HepG2 (cell line): ENCODE results near the gene SLC2A5. TPM values are rescaled to one million over a fixed set of nuclear protein-coding genes. Genes with fewer than 3 reads are reported as not detected.

ENCODE experiments used
- ATAC-seq: fragments of 200-7000 bp; cut with Tn5 transposase; 3 replicates; pipeline ENCODE4 v1.9.1; 2020; ENCODE audit warnings: mild to moderate bottlenecking, moderate library complexity
- BruUV-seq: library from RNA; stranded (reverse); fragments of 400-500 nt; replicated peaks from 2 replicates; lab custom pipeline; 2021; lab: Mats Ljungman, UMichigan
- CTCF ChIA-PET: fragments of 300-600 bp; formaldehyde crosslinking; extraction: SDS; loops from one replicate; lab custom pipeline; 2021; ENCODE audit warnings: low total read pairs, inconsistent platforms, low intra/inter-chr PET ratio; lab: Yijun Ruan, JAX
- POLR2A ChIA-PET: fragments of 350-600 bp; sonication (Branson Sonifier 250); formaldehyde crosslinking; loops from one replicate; lab custom pipeline; 2020; ENCODE audit warnings: antibody characterized with exemption, inconsistent platforms; lab: Yijun Ruan, JAX
- DNase-seq: peaks from one replicate; pipeline ENCODE4 v3.0.0-alpha.2; 2015; ENCODE audit warnings: low spot score
- FAIRE-seq: peaks from 3 replicates; lab custom pipeline; 2011; peaks lifted over from hg19 to GRCh38; lab: Jason Lieb, UNC
- H2AFZ ChIP-seq: one replicate; pipeline ENCODE4 v1.6.1; 2011; ENCODE audit warnings: low read length, inconsistent platforms
- H3K27ac ChIP-seq: fragments of 300-600 bp; 3 replicates; pipeline ENCODE4 v1.8.0; 2011; ENCODE audit warnings: mixed run types, mild to moderate bottlenecking, mixed read lengths, low read length, inconsistent platforms; ENCODE audit not compliant: insufficient read depth; ENCODE audit errors: extremely low read length
- H3K27me3 ChIP-seq, 2 experiments: fragments of 200-600 bp in 1 of 2; 2 replicates in 1 of 2; 3 replicates in 1 of 2; pipeline versions ENCODE4 v1.6.0 to v1.8.0; 2011; ENCODE audit warnings: low read length in 2 of 2, mild to moderate bottlenecking in 2 of 2, moderate library complexity in 2 of 2, inconsistent platforms in 1 of 2; ENCODE audit not compliant: insufficient read depth in 2 of 2, control insufficient read depth in 1 of 2
- H3K36me3 ChIP-seq, 2 experiments: fragments of 200-600 bp in 1 of 2; replicated peaks in 1 of 2; 2 replicates in 1 of 2; 3 replicates in 1 of 2; pipeline versions ENCODE4 v1.5.1 to v1.8.0; 2011; ENCODE audit warnings: low read length in 2 of 2, inconsistent platforms in 1 of 2; ENCODE audit not compliant: insufficient read depth in 2 of 2, control insufficient read depth in 1 of 2
- H3K4me1 ChIP-seq: 2 replicates; pipeline ENCODE4 v1.5.1; 2012; ENCODE audit warnings: low read length, inconsistent platforms; ENCODE audit not compliant: insufficient read depth
- H3K4me2 ChIP-seq: 2 replicates; pipeline ENCODE4 v1.6.0; 2011; ENCODE audit warnings: low read depth, low read length, inconsistent platforms
- H3K4me3 ChIP-seq, 3 experiments: fragments of 200-600 bp in 1 of 3; sonication (generic), shearing (Covaris generic) in 1 of 3; replicated peaks in 1 of 3; 2 replicates each; pipeline ENCODE4 v1.5.1; 2011 to 2016; ENCODE audit warnings: low read length in 3 of 3, inconsistent platforms in 2 of 3, low read depth in 2 of 3, mild to moderate bottlenecking in 2 of 3, control low read depth in 1 of 3, mixed read lengths in 1 of 3; ENCODE audit not compliant: insufficient read depth in 1 of 3
- H3K79me2 ChIP-seq: one replicate; pipeline ENCODE4 v1.6.1; 2011; ENCODE audit warnings: low read length, inconsistent platforms; ENCODE audit not compliant: insufficient read depth
- H3K9ac ChIP-seq: 2 replicates; pipeline ENCODE4 v1.6.0; 2011; ENCODE audit warnings: mild to moderate bottlenecking, low read depth, low read length, inconsistent platforms; ENCODE audit not compliant: insufficient read depth
- H3K9me3 ChIP-seq: 2 replicates; pipeline ENCODE4 v1.5.1; 2012; ENCODE audit warnings: mild to moderate bottlenecking, low read length
- H4K20me1 ChIP-seq: 2 replicates; pipeline ENCODE4 v1.6.0; 2011; ENCODE audit warnings: inconsistent platforms, mild to moderate bottlenecking, low read length, moderate library complexity; ENCODE audit not compliant: insufficient read depth
- WGBS: methylation state at CpG from one replicate; pipeline ENCODE4 v1.1.6; 2017; ENCODE audit warnings: low lambda C conversion rate; 5-methylcytosine and 5-hydroxymethylcytosine counted together
- in situ Hi-C: cut with HindIII; loops from 2 replicates; pipeline ENCODE4 v1.10.0; 2017; ENCODE audit warnings: low pct_unique_long_range_greater_than_20kb; ENCODE audit not compliant: extremely low pct_ligation_motif_present
- intact Hi-C: fragments of 100-400 bp; cut with micrococcal nuclease; formaldehyde crosslinking; loops from one replicate; pipeline ENCODE4 v1.10.0; 2022; ENCODE audit not compliant: unreplicated experiment
- polyA plus RNA-seq, 8 experiments: library from polyadenylated mRNA; depleted of rRNA in 3 of 8; stranded (reverse) in 7 of 8; unstranded in 1 of 8; fragments of >200 nt; fragmentation: Illumina TruSeq in 4 of 8; extraction: Trizol in 4 of 8; gene quantifications; 2 replicates each; pipeline versions ENCODE4 v1.2.1 to v1.2.3, GENCODE V29; 2011 to 2016; ENCODE audit warnings: low read depth in 4 of 8, missing spikeins in 1 of 8, mixed read lengths in 1 of 8; ENCODE audit not compliant: insufficient read depth in 1 of 8
- total RNA-seq, 5 experiments: library from RNA; depleted of rRNA; stranded (reverse); fragments of >200 nt; fragmentation: Illumina TruSeq; extraction: Trizol; gene quantifications; 2 replicates each; pipeline ENCODE4 v1.2.3, GENCODE V29; 2016; ENCODE audit warnings: low read depth in 1 of 5
- TF ChIP-seq, protein P1 (sequence below): sonication (generic); formaldehyde crosslinking; IDR thresholded peaks from 2 replicates; pipeline ENCODE4 v1.5.0; 2020; ENCODE audit warnings: mild to moderate bottlenecking, missing genetic modification reagents, borderline replicate concordance

Gene SLC2A5
- total and polyA plus RNA-seq, 2 of the 13 experiments (the other 11 are each of a cell fraction or from before 2014, with no cell fraction given), result 0.04 to 0.54 TPM

DNA sequence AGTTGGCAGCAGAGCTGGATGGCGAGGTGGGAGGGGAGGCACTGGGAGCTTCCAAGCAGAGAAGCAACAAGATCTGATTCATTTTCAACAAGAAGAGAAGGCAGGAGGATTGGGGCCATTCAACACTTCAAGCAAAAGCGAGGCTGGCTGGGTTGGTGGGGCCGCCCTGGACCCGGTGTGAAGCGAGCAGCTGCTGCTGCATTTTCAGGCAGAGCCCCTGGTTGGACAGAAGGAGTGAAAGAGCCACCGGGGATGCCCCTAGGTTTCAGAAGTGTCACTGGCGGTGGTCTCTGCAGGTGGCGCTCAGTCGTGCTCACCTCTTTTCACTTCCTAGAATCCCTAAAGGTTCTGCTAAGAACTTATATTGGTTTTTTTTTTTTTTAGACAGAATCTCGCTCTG, 61.2 kb downstream of the SLC2A5 start:
- DNase-seq, result no peak
- H3K9ac ChIP-seq, result no peak overlapping the region
- no peak overlapping the region for H2AFZ ChIP-seq
- CTCF ChIA-PET, result no interaction called here
- 70% methylated on average over 8 of the region's 10 CpGs for WGBS
- TF ChIP-seq, protein P1, sequence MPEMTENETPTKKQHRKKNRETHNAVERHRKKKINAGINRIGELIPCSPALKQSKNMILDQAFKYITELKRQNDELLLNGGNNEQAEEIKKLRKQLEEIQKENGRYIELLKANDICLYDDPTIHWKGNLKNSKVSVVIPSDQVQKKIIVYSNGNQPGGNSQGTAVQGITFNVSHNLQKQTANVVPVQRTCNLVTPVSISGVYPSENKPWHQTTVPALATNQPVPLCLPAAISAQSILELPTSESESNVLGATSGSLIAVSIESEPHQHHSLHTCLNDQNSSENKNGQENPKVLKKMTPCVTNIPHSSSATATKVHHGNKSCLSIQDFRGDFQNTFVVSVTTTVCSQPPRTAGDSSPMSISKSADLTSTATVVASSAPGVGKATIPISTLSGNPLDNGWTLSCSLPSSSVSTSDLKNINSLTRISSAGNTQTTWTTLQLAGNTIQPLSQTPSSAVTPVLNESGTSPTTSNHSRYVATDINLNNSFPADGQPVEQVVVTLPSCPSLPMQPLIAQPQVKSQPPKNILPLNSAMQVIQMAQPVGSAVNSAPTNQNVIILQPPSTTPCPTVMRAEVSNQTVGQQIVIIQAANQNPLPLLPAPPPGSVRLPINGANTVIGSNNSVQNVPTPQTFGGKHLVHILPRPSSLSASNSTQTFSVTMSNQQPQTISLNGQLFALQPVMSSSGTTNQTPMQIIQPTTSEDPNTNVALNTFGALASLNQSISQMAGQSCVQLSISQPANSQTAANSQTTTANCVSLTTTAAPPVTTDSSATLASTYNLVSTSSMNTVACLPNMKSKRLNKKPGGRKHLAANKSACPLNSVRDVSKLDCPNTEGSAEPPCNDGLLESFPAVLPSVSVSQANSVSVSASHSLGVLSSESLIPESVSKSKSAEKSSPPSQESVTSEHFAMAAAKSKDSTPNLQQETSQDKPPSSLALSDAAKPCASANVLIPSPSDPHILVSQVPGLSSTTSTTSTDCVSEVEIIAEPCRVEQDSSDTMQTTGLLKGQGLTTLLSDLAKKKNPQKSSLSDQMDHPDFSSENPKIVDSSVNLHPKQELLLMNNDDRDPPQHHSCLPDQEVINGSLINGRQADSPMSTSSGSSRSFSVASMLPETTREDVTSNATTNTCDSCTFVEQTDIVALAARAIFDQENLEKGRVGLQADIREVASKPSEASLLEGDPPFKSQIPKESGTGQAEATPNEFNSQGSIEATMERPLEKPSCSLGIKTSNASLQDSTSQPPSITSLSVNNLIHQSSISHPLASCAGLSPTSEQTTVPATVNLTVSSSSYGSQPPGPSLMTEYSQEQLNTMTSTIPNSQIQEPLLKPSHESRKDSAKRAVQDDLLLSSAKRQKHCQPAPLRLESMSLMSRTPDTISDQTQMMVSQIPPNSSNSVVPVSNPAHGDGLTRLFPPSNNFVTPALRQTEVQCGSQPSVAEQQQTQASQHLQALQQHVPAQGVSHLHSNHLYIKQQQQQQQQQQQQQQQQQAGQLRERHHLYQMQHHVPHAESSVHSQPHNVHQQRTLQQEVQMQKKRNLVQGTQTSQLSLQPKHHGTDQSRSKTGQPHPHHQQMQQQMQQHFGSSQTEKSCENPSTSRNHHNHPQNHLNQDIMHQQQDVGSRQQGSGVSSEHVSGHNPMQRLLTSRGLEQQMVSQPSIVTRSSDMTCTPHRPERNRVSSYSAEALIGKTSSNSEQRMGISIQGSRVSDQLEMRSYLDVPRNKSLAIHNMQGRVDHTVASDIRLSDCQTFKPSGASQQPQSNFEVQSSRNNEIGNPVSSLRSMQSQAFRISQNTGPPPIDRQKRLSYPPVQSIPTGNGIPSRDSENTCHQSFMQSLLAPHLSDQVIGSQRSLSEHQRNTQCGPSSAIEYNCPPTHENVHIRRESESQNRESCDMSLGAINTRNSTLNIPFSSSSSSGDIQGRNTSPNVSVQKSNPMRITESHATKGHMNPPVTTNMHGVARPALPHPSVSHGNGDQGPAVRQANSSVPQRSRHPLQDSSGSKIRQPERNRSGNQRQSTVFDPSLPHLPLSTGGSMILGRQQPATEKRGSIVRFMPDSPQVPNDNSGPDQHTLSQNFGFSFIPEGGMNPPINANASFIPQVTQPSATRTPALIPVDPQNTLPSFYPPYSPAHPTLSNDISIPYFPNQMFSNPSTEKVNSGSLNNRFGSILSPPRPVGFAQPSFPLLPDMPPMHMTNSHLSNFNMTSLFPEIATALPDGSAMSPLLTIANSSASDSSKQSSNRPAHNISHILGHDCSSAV, result no peak
- H3K9me3 ChIP-seq, result no peaks in the 10 kb centered on the region
- H3K79me2 ChIP-seq, result no peaks in the 10 kb centered on the region
- POLR2A ChIA-PET, result no interaction called here
- no TSS peak for BruUV-seq
- H3K36me3 ChIP-seq, result no peaks in the 10 kb centered on the region
- ATAC-seq, result no peak
- in situ Hi-C loops (loop anchor here (5.0 kb wide), 1 partner anchor 91 kb away; no protein-coding TSS in a partner anchor), intact Hi-C loops (no loop called here)
- H4K20me1 ChIP-seq, result no peaks in the 10 kb centered on the region
- no peak overlapping the region for H3K4me2 ChIP-seq
- peaks cover 4 to 13% of the 10 kb centered on the region in 2 experiments; a peak in 4 of 5 replicates for H3K27me3 ChIP-seq
- no peak for FAIRE-seq
- no peak overlapping the region for H3K27ac ChIP-seq
- no peak overlapping the region for H3K4me3 ChIP-seq
- peaks cover 29% of the 10 kb centered on the region for H3K4me1 ChIP-seq
